DND-41 (cell line): Measurements from ENCODE around the gene ADARB2.

Source experiments
- EZH2 ChIP-seq: IDR thresholded peaks from 3 replicates; pipeline ENCODE4 v1.6.1; 2012; ENCODE audit warnings: borderline replicate concordance, low read depth, mild to moderate bottlenecking, moderate library complexity, low read length, inconsistent platforms; ENCODE audit not compliant: severe bottlenecking
- TF ChIP-seq, protein P1 (sequence below): IDR thresholded peaks from 2 replicates; pipeline ENCODE4 v1.5.1; 2012; ENCODE audit warnings: borderline replicate concordance, low read length, moderate library complexity, mild to moderate bottlenecking; ENCODE audit not compliant: poor library complexity, severe bottlenecking; ENCODE audit errors: extremely low read depth

DNA sequence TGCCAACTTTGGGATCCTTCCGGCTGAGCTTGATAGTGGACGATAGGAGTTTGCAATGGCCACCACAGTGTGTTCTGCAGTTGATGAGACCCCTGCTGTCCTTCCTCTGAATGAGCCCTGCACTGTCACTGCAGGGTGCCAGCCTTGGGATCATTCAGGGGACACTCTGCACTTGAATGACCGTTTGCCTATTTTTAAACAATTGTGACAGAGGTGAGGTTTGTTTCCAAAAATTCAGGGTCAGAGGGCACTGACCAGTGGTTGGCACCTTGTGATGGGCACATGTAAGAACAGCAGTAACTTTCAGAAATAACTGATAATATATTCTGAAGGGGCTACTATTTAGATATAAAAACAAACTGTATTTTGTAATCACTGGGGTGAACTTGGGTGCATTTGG is 48.5 kb upstream of the ADARB2 start:
- TF ChIP-seq, protein P1, sequence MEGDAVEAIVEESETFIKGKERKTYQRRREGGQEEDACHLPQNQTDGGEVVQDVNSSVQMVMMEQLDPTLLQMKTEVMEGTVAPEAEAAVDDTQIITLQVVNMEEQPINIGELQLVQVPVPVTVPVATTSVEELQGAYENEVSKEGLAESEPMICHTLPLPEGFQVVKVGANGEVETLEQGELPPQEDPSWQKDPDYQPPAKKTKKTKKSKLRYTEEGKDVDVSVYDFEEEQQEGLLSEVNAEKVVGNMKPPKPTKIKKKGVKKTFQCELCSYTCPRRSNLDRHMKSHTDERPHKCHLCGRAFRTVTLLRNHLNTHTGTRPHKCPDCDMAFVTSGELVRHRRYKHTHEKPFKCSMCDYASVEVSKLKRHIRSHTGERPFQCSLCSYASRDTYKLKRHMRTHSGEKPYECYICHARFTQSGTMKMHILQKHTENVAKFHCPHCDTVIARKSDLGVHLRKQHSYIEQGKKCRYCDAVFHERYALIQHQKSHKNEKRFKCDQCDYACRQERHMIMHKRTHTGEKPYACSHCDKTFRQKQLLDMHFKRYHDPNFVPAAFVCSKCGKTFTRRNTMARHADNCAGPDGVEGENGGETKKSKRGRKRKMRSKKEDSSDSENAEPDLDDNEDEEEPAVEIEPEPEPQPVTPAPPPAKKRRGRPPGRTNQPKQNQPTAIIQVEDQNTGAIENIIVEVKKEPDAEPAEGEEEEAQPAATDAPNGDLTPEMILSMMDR = no peak
- no peak for TF ChIP-seq EZH2
